ENCODE results near the gene CLEC2A. TPM values are rescaled to one million over a fixed set of nuclear protein-coding genes. Genes with fewer than 3 reads are reported as not detected.

Gene CLEC2A
- total RNA-seq, 1 donor from 2014 or later, result not detected

DNA sequence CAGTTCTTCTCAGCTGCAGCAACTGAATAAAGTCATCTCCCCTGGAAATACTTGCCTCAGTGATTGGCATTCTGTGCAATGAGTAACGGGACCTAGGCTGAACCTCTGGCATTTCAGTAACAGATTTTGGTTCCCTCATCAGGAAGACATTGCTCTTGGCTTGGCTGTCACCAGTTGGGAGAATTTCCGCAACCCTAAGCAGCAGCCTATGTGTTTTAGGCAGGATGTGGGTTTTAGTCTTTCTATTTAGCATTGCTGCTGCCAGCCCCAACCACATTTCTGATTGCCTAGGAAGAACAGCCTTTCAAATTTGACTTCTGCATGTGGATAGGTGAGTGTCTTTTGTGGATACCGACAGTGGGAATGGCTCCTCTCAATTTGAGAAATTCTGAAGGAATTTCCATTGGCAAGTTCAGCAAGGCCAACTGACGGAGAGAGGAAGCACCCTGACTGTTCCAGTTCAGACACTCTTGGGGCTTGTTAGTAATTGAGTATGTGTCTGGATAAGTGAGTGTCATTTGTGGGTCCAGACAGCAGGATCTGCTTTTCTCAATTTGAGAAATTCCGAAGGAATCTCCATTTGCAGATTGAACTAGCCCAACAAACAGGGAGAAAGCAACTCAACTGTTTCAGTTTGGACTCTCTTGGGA is 19.0 kb upstream of the CLEC2A start:
- FAIRE-seq, result no peak
- TF ChIP-seq, protein P1, sequence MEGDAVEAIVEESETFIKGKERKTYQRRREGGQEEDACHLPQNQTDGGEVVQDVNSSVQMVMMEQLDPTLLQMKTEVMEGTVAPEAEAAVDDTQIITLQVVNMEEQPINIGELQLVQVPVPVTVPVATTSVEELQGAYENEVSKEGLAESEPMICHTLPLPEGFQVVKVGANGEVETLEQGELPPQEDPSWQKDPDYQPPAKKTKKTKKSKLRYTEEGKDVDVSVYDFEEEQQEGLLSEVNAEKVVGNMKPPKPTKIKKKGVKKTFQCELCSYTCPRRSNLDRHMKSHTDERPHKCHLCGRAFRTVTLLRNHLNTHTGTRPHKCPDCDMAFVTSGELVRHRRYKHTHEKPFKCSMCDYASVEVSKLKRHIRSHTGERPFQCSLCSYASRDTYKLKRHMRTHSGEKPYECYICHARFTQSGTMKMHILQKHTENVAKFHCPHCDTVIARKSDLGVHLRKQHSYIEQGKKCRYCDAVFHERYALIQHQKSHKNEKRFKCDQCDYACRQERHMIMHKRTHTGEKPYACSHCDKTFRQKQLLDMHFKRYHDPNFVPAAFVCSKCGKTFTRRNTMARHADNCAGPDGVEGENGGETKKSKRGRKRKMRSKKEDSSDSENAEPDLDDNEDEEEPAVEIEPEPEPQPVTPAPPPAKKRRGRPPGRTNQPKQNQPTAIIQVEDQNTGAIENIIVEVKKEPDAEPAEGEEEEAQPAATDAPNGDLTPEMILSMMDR (IDR thresholded peaks at IDR 0.05; ENCODE audit: insufficient read depth, low read length, severe bottlenecking), result no peak

GRCh38 chr12:9948606-9949296 is 16.6 kb upstream of the CLEC2A start:
- FAIRE-seq, result no peak
- no peak for DNase-seq (ENCODE audit: low read depth)
- H3K36me3 ChIP-seq (ENCODE audit: control insufficient read depth, insufficient read depth, low read length), result no peaks in the 10 kb centered on the region
- H3K4me3 ChIP-seq (ENCODE audit: low read depth, low read length), result no peak overlapping the region
- TF ChIP-seq, protein P1 (IDR thresholded peaks at IDR 0.05; ENCODE audit: insufficient read depth, low read length, severe bottlenecking), result no peak
- H3K27me3 ChIP-seq (ENCODE audit: control insufficient read depth, insufficient read depth, low read length), result peaks cover 2% of the 10 kb centered on the region

More for the DNA sequence above, 19.0 kb upstream of the CLEC2A start:
- no peak for DNase-seq (ENCODE audit: low read depth)
- H3K4me3 ChIP-seq (ENCODE audit: low read depth, low read length), result no peak overlapping the region
- H3K27me3 ChIP-seq (ENCODE audit: control insufficient read depth, insufficient read depth, low read length), result peaks cover 2% of the 10 kb centered on the region
- H3K36me3 ChIP-seq (ENCODE audit: control insufficient read depth, insufficient read depth, low read length), result no peaks in the 10 kb centered on the region

- Histone ChIP-seq H3K36me3 (ENCODE audit: control insufficient read depth, insufficient read depth, low read length) (no peaks in the 10 kb centered on the region), H3K4me3 (ENCODE audit: low read depth, low read length) (no peak overlapping the region), H3K27me3 (ENCODE audit: control insufficient read depth, insufficient read depth, low read length) (peaks cover 7% of the 10 kb centered on the region)
- TF ChIP-seq, protein P1 (IDR thresholded peaks at IDR 0.05; ENCODE audit: insufficient read depth, low read length, severe bottlenecking), result no peak
- FAIRE-seq (no peak), DNase-seq (ENCODE audit: low read depth) (no peak)
Measured at GRCh38 chr12:9947674-9948073, 15.5 kb upstream of the CLEC2A start.

DNA sequence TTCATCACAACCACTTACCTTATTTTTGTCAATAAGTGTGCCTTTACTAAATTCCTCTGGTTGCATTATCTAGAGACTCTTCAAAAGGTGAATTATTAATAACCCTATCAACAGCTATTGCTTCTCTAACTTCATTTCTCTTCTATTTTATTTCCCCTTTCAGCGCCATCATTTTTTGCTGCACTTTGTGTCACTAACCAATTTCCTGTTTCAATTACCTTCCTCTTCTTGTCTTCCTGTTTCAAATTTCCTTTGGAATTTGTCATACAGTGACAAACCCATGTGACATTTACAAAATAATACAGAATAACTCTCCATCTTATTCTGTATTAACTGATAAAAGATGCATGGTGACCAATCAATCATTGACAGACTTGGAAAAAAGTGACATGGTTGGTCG is 12.2 kb upstream of the CLEC2A start:
- FAIRE-seq (no peak), DNase-seq (ENCODE audit: low read depth) (no peak)
- TF ChIP-seq, protein P1 (IDR thresholded peaks at IDR 0.05; ENCODE audit: insufficient read depth, low read length, severe bottlenecking), result no peak
- Histone ChIP-seq H3K4me3 (ENCODE audit: low read depth, low read length) (no peak overlapping the region), H3K27me3 (ENCODE audit: control insufficient read depth, insufficient read depth, low read length) (peaks cover 5% of the 10 kb centered on the region), H3K36me3 (ENCODE audit: control insufficient read depth, insufficient read depth, low read length) (no peaks in the 10 kb centered on the region)

DNA sequence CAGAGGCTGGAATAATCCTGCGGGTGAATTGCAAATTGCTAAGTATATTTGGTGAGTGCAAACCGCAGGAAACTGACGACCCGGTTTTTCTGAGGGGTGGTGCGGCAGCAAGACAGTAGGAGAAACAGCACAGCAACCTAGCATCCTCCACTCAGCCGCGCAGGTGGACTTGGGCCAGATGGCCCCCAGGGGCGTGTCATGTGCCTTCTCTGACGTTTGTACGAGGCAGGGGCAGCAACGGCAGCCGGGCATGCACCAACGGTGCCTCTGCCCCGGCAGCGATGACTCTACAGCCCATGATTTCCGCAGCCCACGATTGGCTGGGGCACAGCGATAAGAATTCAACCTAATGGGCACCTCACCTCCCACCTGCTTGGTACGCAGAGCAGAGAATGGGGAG is 11.1 kb upstream of the CLEC2A start:
- no peak for DNase-seq (ENCODE audit: low read depth)
- TF ChIP-seq, protein P1 (IDR thresholded peaks at IDR 0.05; ENCODE audit: insufficient read depth, low read length, severe bottlenecking), result no peak
- no peak for FAIRE-seq
- peaks cover 5% of the 10 kb centered on the region for H3K27me3 ChIP-seq (ENCODE audit: control insufficient read depth, insufficient read depth, low read length)
- H3K36me3 ChIP-seq (ENCODE audit: control insufficient read depth, insufficient read depth, low read length), result no peaks in the 10 kb centered on the region
- no peak overlapping the region for H3K4me3 ChIP-seq (ENCODE audit: low read depth, low read length)

All from bronchial epithelial cell (primary cell).